Activated CD4-positive, alpha-beta T cell treated with anti-CD3 and anti-CD28 coated beads, Interleukin-2, Interleukin-6, amounts not matched to agents 100 ng/mL and 50 ng/mL, durations not matched to agents 16 hours and 8 hours (primary cell): ENCODE measurements around the gene FAM168B.
"Not testable (repeated sequence)": the region's sequence is repeated elsewhere in the genome, so short reads cannot be mapped to it uniquely, and the experiment has no call there.

Source experiments
- DNase-seq: peaks from one replicate; pipeline ENCODE4 v3.0.0-alpha.2; 2020

Gene FAM168B, protein sequence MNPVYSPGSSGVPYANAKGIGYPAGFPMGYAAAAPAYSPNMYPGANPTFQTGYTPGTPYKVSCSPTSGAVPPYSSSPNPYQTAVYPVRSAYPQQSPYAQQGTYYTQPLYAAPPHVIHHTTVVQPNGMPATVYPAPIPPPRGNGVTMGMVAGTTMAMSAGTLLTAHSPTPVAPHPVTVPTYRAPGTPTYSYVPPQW

GRCh38 chr2:131093006-131093695, at the start of gene FAM168B:
Gene FAM168B, minus strand, starts transcription at chr2:131093460. Its CDS starts 10,814 bp downstream, at chr2:131082646.
- DNase-seq, result peak; percentile 93

- no peak for DNase-seq
These were observed 49.6 kb upstream of the FAM168B start for GRCh38 chr2:131142849-131143248.

GRCh38 chr2:131140581-131140980, 47.3 kb upstream of the FAM168B start:
- DNase-seq, result no peak

DNA sequence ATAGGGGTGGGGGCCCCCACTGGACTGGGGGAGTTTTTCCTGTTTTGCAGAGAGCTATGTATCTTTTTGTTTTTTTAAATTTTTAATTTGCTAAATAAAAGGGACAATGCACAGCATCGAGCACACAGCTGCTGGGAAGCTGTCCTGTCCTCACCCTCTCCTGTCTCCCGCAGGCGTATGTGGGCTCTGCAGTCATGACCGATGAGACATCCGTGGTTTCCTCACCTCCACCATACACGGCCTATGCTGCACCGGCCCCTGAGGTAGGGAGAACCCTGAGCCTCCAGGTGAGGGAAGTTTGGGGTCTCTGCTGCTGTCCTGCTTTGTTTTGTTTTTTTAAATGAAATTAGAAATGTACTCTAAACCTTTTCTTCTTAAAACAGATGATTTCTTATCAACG, 39.5 kb upstream of the FAM168B start:
- no peak for DNase-seq

DNA sequence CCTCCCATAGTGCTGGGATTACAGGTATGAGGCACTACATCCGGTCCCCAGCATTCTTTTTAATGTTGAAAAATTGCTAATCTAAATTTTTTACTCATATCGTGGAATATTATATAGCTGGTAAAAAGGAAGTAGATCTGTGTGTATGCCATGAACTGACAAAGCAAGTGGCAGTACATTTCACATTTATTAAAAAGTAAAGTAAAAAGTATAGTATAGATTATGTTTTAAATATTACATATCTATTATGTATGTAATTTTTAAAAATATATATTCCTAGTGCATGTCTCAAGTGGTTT, 37.0 kb upstream of the FAM168B start:
- DNase-seq, result no peak

GRCh38 chr2:131127981-131128380, 34.7 kb upstream of the FAM168B start:
- DNase-seq, result no peak

DNA sequence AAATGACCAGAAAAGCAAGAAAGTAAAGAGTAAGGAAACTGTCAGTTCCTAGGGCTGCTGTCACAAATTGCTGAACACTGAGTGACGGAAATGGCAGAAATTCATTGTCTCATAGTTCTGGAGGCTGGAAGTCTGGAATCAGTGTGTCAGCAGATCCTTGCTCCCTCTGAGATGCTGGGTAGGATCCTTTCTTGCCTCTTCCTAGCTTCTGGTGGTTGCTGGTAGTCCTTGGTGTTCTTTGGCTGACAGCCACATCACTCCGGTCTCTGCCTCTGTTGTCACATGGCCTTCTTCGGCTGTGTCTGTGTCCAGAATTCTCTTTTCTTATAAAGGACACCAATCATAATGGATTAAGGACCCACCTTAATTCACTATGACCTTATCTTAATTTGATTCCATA, 33.8 kb upstream of the FAM168B start:
- DNase-seq, result no peak

GRCh38 chr2:131126436-131126835, 33.2 kb upstream of the FAM168B start:
- no peak for DNase-seq

- DNase-seq, result no peak
These were observed 32.0 kb upstream of the FAM168B start for GRCh38 chr2:131125195-131125757.

DNA sequence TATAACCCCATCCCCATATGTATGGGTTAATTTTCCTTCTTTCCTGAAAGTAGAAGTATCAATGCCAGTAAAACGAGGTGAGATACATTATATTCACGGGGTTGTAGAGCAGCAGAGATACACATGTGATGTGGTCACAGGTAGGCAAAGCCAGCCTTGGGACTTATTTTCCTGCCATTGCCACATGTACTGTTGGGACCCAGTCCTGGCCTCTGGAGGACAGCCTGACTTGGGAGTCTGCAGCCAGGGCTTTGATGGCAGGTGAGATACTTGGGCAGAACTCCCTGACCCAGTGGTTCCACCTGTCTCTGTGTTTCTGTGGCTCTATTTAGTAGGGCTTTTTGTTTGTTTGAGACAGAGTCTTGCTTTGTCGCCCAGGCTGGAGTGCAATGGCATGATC, 29.9 kb upstream of the FAM168B start:
- DNase-seq, result no peak

DNA sequence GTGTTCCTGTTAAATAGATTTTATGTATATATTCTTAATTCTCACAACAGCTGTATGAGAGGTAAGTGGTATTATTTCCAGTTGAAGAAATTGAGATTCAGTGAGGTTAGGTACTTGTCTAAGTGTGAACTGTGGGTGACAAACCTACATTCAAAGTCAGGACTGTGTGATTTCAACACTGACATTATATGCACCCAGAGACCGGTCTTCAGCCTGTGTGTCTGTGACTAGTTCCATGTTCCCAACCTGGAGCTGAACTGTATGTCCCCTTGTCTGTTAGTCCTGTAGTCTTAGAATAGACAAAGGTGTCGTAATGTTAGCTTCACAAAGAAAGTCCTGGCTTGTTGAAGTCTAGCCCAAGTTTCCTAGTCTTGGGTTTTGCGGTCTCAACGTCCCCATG, 29.2 kb upstream of the FAM168B start:
- no peak for DNase-seq

DNA sequence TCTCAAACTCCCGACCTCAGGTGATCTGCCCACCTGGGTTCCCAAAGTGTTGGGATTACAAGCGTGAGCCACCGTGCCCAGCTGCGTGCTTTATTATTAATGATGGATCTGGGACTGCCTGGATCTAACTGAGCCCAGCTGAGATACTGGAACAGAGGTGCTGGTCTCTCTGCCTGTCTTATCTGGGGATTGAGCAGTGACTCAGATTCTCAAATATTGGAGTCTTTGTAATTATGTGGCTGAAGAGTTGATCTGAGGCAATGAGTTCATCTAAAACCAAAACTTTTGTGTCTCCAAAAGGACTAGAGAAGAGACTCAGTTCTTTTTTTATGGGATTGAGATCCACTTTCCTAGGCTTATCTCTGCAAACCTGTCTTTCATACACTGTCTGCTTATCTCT, 28.2 kb upstream of the FAM168B start:
- no peak for DNase-seq

- no peak for DNase-seq
These were observed 27.6 kb upstream of the FAM168B start for GRCh38 chr2:131120815-131121317.

- DNase-seq, result peak; percentile 8
These were observed 22.5 kb upstream of the FAM168B start for GRCh38 chr2:131115752-131116151.

- DNase-seq, result not testable (repeated sequence)
These were observed 21.7 kb upstream of the FAM168B start for GRCh38 chr2:131114950-131115349.

- no peak for DNase-seq
These were observed 20.4 kb upstream of the FAM168B start for GRCh38 chr2:131113566-131114227.

GRCh38 chr2:131112529-131112928, 19.3 kb upstream of the FAM168B start:
- DNase-seq, result no peak

GRCh38 chr2:131105950-131106801, 12.9 kb upstream of the FAM168B start:
- DNase-seq, result peak; percentile 42

- peak; percentile 97 for DNase-seq
These were observed 12.1 kb upstream of the FAM168B start, which contains the start of gene PLEKHB2 for GRCh38 chr2:131105156-131105949. Gene PLEKHB2, plus strand, starts transcription at chr2:131105336. Its CDS starts 15,606 bp downstream, at chr2:131120942.

GRCh38 chr2:131104487-131105155, 11.4 kb upstream of the FAM168B start:
- peak; percentile 68 for DNase-seq

DNA sequence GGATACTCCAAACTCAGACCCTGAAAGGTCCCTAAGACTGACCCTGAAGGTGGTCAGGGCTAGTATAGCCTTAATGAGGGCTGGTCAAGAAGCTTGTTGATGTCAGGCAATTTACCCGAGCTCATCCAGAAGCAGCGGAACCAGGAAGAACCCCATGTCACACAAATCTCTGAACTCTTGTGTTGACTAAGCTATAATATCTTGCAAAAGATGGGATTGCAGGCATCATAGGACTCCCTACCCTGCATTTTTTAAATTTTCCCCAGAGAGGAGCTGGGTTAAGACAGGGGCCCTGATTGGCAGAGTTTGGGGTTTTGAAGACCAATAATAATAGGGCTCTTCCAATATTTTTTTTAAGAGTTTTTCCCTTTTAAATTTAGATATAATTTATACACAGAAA, 9.9 kb upstream of the FAM168B start:
- no peak for DNase-seq
